Sigmoid colon (tissue), 7 donors: ENCODE data around the gene SFTPA1. TPM values are rescaled to one million over a fixed set of nuclear protein-coding genes. Genes with fewer than 3 reads are reported as not detected.
"Not testable (repeated sequence)": the region's sequence is repeated elsewhere in the genome, so short reads cannot be mapped to it uniquely, and the experiment has no call there.

Experiments
- DNase-seq: peaks from one replicate; pipeline ENCODE4 v3.0.0-alpha.2; 2019
- H3K27ac ChIP-seq, 4 donors: fragments of 200-600 bp; sonication (generic); one replicate each; pipeline ENCODE4 v1.5.1; 2016 to 2019; ENCODE audit warnings: mild to moderate bottlenecking in 1 of 4
- H3K27me3 ChIP-seq, 3 donors: fragments of 200-600 bp; sonication (generic); one replicate each; pipeline ENCODE4 v1.5.1; 2019; ENCODE audit warnings: mild to moderate bottlenecking in 1 of 3
- H3K36me3 ChIP-seq, 4 donors: fragments of 200-600 bp; sonication (generic); one replicate each; pipeline ENCODE4 v1.5.1; 2016 to 2019
- H3K4me1 ChIP-seq, 4 donors: fragments of 200-600 bp; sonication (generic); one replicate each; pipeline ENCODE4 v1.5.1; 2017 to 2019
- H3K4me3 ChIP-seq, 4 donors: fragments of 200-600 bp; sonication (generic); one replicate each; pipeline ENCODE4 v1.5.1; 2017 to 2019; ENCODE audit warnings: mild to moderate bottlenecking in 2 of 4, moderate library complexity in 1 of 4
- H3K9me3 ChIP-seq, 4 donors: fragments of 200-600 bp in 3 of 4; sonication (generic) in 3 of 4; one replicate each; pipeline versions ENCODE4 v1.5.1 to v1.6.1; 2013 to 2019
- CTCF ChIP-seq, 4 experiments: fragments of 450-650 bp in 3 of 4; fragments of 200-600 bp in 1 of 4; IDR thresholded peaks; one replicate each; pipeline ENCODE4 v1.5.1; 2016 to 2019; ENCODE audit warnings: antibody characterized with exemption in 4 of 4, mild to moderate bottlenecking in 3 of 4, moderate library complexity in 2 of 4
- EP300 ChIP-seq, 4 donors: sonication (generic); formaldehyde crosslinking; IDR thresholded peaks; one replicate each; pipeline ENCODE4 v1.6.1; 2017; ENCODE audit warnings: antibody characterized with exemption in 4 of 4
- POLR2A ChIP-seq, 2 donors: fragments of 450-650 bp; IDR thresholded peaks; one replicate each; pipeline ENCODE4 v1.6.1; 2016; ENCODE audit warnings: antibody characterized with exemption in 2 of 2, mild to moderate bottlenecking in 2 of 2, moderate library complexity in 2 of 2
- POLR2AphosphoS5 ChIP-seq, 4 donors: sonication (generic); formaldehyde crosslinking; IDR thresholded peaks; one replicate each; pipeline ENCODE4 v1.6.1; 2017; ENCODE audit warnings: antibody characterized with exemption in 4 of 4
- WGBS, 2 donors: extraction: QIAGEN DNeasy Blood & Tissue Kit; methylation state at CpG; one replicate each; pipeline ENCODE4 v1.1.7; 2013; 5-methylcytosine and 5-hydroxymethylcytosine counted together
- intact Hi-C: fragments of 100-400 bp; cut with DNase I; formaldehyde crosslinking; loops from one replicate; pipeline ENCODE4 v1.15.1; 2023
- polyA plus RNA-seq, 3 donors: library from polyadenylated mRNA; stranded (reverse); fragments of 200-250 nt; gene quantifications; one replicate each; pipeline ENCODE4 v1.2.3, GENCODE V29; 2013
- total RNA-seq, 4 donors: library from RNA; depleted of rRNA; stranded (reverse); fragments of >200 nt; gene quantifications; one replicate each; pipeline ENCODE4 v1.1.0, GENCODE V29; 2016
- donor health status: healthy with polysubstance abuse.
- donor health status: Bipolar disorder and iron deficiency.
- donor health status: healthy.

SFTPA1 gene
- total and polyA plus RNA-seq, 7 donors, result 0.39 to 2.4 TPM; not detected in 5

GRCh38 chr10:79627075-79627474 lies 16.3 kb downstream of the SFTPA1 start:
- Histone ChIP-seq H3K27me3 (no peaks in the 10 kb centered on the region), H3K36me3 (no peaks in the 10 kb centered on the region), H3K4me3 (no peak overlapping the region), H3K27ac (no peak overlapping the region), H3K9me3 (peaks cover 0 to 5% (median 0%) of the 10 kb centered on the region in 4 donors), H3K4me1 (no peaks in the 10 kb centered on the region)
- TF ChIP-seq POLR2A (IDR thresholded peaks at IDR 0.05) (no peak), POLR2AphosphoS5 (IDR thresholded peaks at IDR 0.05) (no peak), EP300 (IDR thresholded peaks at IDR 0.05) (no peak), CTCF (IDR thresholded peaks at IDR 0.05) (no peak)
- no peak for DNase-seq
- intact Hi-C loops, result no loop called here
- WGBS, 2 donors, result 63 to 72% methylated on average over 2 of the region's 2 CpGs

GRCh38 chr10:79628083-79628482 lies 17.3 kb downstream of the SFTPA1 start:
- Histone ChIP-seq H3K4me1 (no peaks in the 10 kb centered on the region), H3K27ac (no peak overlapping the region), H3K27me3 (no peaks in the 10 kb centered on the region), H3K36me3 (no peaks in the 10 kb centered on the region), H3K9me3 (peaks cover 0 to 5% (median 0%) of the 10 kb centered on the region in 4 donors), H3K4me3 (no peak overlapping the region)
- DNase-seq, result no peak
- intact Hi-C loops, result no loop called here
- no peak for TF ChIP-seq POLR2AphosphoS5 (IDR thresholded peaks at IDR 0.05)
- WGBS, 2 donors, result 92% methylated on average over 4 of the region's 4 CpGs

- WGBS, 2 donors, result 90 to 96% methylated on average over 9 of the region's 9 CpGs
- intact Hi-C loops, result no loop called here
- H3K4me1 ChIP-seq, result no peaks in the 10 kb centered on the region
- H3K27ac ChIP-seq, result no peak overlapping the region
- DNase-seq, result no peak
- TF ChIP-seq POLR2AphosphoS5 (IDR thresholded peaks at IDR 0.05) (no peak), CTCF (IDR thresholded peaks at IDR 0.05) (no peak), POLR2A (IDR thresholded peaks at IDR 0.05) (no peak), EP300 (IDR thresholded peaks at IDR 0.05) (no peak)
- no peaks in the 10 kb centered on the region for H3K27me3 ChIP-seq
- no peaks in the 10 kb centered on the region for H3K36me3 ChIP-seq
- peaks cover 0 to 3% (median 0%) of the 10 kb centered on the region in 4 donors for H3K9me3 ChIP-seq
- H3K4me3 ChIP-seq, result no peak overlapping the region
Observed at GRCh38 chr10:79628988-79629954, 18.5 kb downstream of the SFTPA1 start.

- Histone ChIP-seq H3K27ac (no peak overlapping the region), H3K9me3 (peaks cover 0 to 3% (median 0%) of the 10 kb centered on the region in 4 donors), H3K27me3 (no peaks in the 10 kb centered on the region), H3K36me3 (no peaks in the 10 kb centered on the region), H3K4me1 (no peaks in the 10 kb centered on the region), H3K4me3 (no peak overlapping the region)
- intact Hi-C loops, result no loop called here
- 88% methylated on average over 5 of the region's 5 CpGs for WGBS, 2 donors
- no peak for DNase-seq
- TF ChIP-seq EP300 (IDR thresholded peaks at IDR 0.05) (no peak), POLR2AphosphoS5 (IDR thresholded peaks at IDR 0.05) (no peak), POLR2A (IDR thresholded peaks at IDR 0.05) (no peak), CTCF (IDR thresholded peaks at IDR 0.05) (no peak)
Observed at GRCh38 chr10:79629955-79630327, 19.2 kb downstream of the SFTPA1 start.

- H3K27me3 ChIP-seq, H3K27ac ChIP-seq, H3K9me3 ChIP-seq, H3K36me3 ChIP-seq, intact Hi-C loops, DNase-seq, H3K4me1 ChIP-seq, H3K4me3 ChIP-seq: not testable (repeated sequence)
- 23 to 66% methylated on average over 2 of the region's 2 CpGs for WGBS, 2 donors
Observed at GRCh38 chr10:79636654-79637199, 26.0 kb downstream of the SFTPA1 start.
